Measurements from ENCODE around the gene TVP23A. TPM values are rescaled to one million over a fixed set of nuclear protein-coding genes. Genes with fewer than 3 reads are reported as not detected.

TVP23A gene
- total and polyA plus RNA-seq, 8 donors: 0.15 to 4.4 (median 0.34) TPM; not detected in 4

DNA sequence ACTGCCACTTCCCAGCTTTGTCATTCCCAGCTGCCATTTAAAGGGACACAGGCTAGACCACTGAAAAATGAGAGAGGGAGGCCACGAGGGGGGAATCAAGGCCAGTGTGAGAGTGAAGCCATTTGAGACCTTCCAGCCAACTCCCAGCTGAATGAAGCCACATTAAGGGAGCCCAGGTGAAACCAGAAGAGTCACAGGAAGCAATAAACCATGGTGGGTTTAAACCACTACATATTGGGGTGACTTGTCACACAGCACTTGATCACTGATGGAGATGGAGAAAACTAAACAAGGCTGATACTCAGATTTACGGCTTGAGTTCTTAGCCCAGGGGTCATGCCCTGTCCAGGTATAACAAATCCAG lies 77.8 kb downstream of the TVP23A start:
- Histone ChIP-seq H3K36me3 (no peaks in the 10 kb centered on the region), H3K27me3 (no peaks in the 10 kb centered on the region), H3K4me3 (no peak overlapping the region), H3K27ac (no peak overlapping the region), H3K4me1 (peaks cover 18 to 57% (median 43%) of the 10 kb centered on the region in 4 donors), H3K9me3 (no peaks in the 10 kb centered on the region)
- TF ChIP-seq, protein P1, sequence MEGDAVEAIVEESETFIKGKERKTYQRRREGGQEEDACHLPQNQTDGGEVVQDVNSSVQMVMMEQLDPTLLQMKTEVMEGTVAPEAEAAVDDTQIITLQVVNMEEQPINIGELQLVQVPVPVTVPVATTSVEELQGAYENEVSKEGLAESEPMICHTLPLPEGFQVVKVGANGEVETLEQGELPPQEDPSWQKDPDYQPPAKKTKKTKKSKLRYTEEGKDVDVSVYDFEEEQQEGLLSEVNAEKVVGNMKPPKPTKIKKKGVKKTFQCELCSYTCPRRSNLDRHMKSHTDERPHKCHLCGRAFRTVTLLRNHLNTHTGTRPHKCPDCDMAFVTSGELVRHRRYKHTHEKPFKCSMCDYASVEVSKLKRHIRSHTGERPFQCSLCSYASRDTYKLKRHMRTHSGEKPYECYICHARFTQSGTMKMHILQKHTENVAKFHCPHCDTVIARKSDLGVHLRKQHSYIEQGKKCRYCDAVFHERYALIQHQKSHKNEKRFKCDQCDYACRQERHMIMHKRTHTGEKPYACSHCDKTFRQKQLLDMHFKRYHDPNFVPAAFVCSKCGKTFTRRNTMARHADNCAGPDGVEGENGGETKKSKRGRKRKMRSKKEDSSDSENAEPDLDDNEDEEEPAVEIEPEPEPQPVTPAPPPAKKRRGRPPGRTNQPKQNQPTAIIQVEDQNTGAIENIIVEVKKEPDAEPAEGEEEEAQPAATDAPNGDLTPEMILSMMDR (IDR thresholded peaks at IDR 0.05): no peak
- TF ChIP-seq POLR2A (IDR thresholded peaks at IDR 0.05) (no peak), POLR2AphosphoS5 (IDR thresholded peaks at IDR 0.05) (no peak), EP300 (IDR thresholded peaks at IDR 0.05) (no peak)
- 76 to 89% (median 83%) methylated on average over 2 of the region's 2 CpGs for WGBS, 5 donors
- intact Hi-C loops (cut with DNase I; ENCODE audit: low total_unique reads): no loop called here
- DNase-seq: peak in 1 of 2 donors; percentile 2

DNA sequence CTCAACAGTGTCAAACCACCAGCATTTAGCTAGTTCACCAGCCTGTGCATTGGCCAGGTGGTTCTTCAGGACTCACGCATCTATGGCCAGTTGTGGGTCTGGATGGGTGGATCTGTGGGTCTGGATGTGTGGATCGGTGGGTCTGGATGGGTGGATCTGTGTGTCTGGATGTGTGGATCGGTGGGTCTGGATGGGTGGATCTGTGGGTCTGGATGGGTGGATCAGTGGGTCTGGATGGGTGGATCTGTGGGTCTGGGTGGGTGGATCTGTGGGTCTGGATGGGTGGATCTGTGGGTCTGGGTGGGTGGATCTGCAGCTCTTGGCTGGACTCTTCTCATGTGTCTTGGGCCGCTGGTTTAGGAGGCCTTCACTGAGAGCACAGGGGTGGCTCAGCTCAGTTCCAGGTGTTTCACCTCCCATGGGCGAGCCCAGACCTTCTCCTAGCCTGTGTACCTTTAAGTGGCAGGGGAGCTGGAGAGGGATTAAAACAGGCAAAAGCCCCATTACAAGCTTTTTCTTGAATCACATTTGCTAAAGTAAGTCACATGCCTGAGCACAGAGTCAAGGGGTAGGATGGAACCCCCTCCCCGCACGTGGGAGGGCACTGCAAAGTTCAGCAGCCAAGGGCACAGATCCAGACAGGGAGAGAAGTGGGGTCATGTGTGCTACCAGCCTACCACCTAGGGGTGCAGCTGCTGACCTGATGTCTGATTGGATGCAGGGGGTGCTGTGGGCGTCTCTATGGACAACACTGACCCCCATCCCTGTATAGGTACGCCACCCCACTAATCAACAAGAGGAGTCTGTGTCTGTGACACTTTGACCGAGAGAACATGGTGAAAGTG lies 78.4 kb downstream of the TVP23A start:
- TF ChIP-seq POLR2AphosphoS5 (IDR thresholded peaks at IDR 0.05) (no peak), POLR2A (IDR thresholded peaks at IDR 0.05) (no peak), EP300 (IDR thresholded peaks at IDR 0.05) (no peak)
- TF ChIP-seq, protein P1 (IDR thresholded peaks at IDR 0.05): no peak
- Histone ChIP-seq H3K4me1 (peaks cover 18 to 51% (median 40%) of the 10 kb centered on the region in 4 donors), H3K36me3 (no peaks in the 10 kb centered on the region), H3K4me3 (no peak overlapping the region), H3K27ac (no peak overlapping the region), H3K9me3 (no peaks in the 10 kb centered on the region), H3K27me3 (no peaks in the 10 kb centered on the region)
- DNase-seq: peak in 1 of 2 donors; percentile 24
- WGBS, 5 donors: 89 to 90% (median 89%) methylated on average over 10 of the region's 10 CpGs
- intact Hi-C loops (cut with DNase I; ENCODE audit: low total_unique reads): no loop called here

GRCh38 chr16:10738231-10739077 lies 80.1 kb downstream of the TVP23A start:
- TF ChIP-seq, protein P1 (IDR thresholded peaks at IDR 0.05): no peak
- TF ChIP-seq POLR2AphosphoS5 (IDR thresholded peaks at IDR 0.05): peak in 1 of 3 donors; percentile 12

DNA sequence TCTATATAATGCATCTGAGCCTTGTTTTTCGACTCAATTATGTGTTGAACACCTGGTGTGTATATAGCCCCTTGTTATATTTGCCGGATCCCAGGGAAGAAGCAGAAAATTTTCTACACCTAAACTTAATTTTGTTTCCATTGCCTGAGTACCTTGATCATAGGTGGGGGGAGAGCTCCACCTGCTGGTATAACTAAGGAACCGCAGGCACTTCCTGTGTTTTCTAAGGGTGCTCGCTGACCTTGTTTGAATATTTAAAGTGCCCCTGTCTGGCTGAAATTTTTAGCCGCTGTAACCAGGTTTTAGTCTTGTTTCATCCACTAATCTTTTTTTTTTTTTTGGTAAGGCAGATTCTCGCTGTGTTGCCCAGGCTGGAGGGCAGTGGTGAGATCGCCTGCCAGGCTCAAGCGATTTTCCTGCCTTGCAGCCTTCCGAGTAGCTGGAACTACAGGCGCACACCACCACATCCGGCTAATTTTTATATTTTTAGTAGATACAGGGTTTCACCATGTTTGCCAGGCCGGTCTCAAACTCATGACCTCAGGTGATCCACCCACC lies 81.4 kb downstream of the TVP23A start:
- 30 to 34% (median 31%) methylated on average over 12 of the region's 12 CpGs for WGBS, 5 donors
- peak; percentile 61 to 91 for DNase-seq
- H3K4me3 ChIP-seq: peak overlapping the region in 3 of 4 donors; percentile 23 to 32 (median 24)

More at GRCh38 chr16:10738231-10739077, 80.1 kb downstream of the TVP23A start:
- Histone ChIP-seq H3K27me3 (no peaks in the 10 kb centered on the region), H3K27ac (peak overlapping the region in 4 of 5 donors; percentile 70 to 83 (median 72)), H3K4me3 (no peak overlapping the region), H3K4me1 (peaks cover 17 to 41% (median 30%) of the 10 kb centered on the region in 4 donors), H3K9me3 (no peaks in the 10 kb centered on the region), H3K36me3 (no peaks in the 10 kb centered on the region)
- intact Hi-C loops (cut with DNase I; ENCODE audit: low total_unique reads): no loop called here
- 44 to 62% (median 53%) methylated on average over 11 to 12 of the region's 12 CpGs for WGBS, 5 donors
- peak in 1 of 2 donors; percentile 48 for DNase-seq

More for the DNA sequence above, 81.4 kb downstream of the TVP23A start:
- Histone ChIP-seq H3K27me3 (no peaks in the 10 kb centered on the region), H3K9me3 (no peaks in the 10 kb centered on the region), H3K27ac (peak overlapping the region in 4 of 5 donors; percentile 70 to 83 (median 72)), H3K4me1 (peaks cover 9 to 31% (median 24%) of the 10 kb centered on the region in 4 donors), H3K36me3 (no peaks in the 10 kb centered on the region)
- TF ChIP-seq POLR2A (IDR thresholded peaks at IDR 0.05): no peak
- no peak for TF ChIP-seq EP300 (IDR thresholded peaks at IDR 0.05)
- TF ChIP-seq POLR2AphosphoS5 (IDR thresholded peaks at IDR 0.05): peak in 1 of 3 donors; percentile 54
- TF ChIP-seq, protein P1 (IDR thresholded peaks at IDR 0.05): peak in 6 of 7 experiments; percentile 90 to 97 (median 93)
- intact Hi-C loops (cut with DNase I; ENCODE audit: low total_unique reads): no loop called here

Measured in stomach (tissue), 9 donors.